ENCODE measurements around the gene VAC14.

Gene VAC14

GRCh38 chr16:70784692-70785555, 16.0 kb downstream of the VAC14 start:
- no peak for DNase-seq

GRCh38 chr16:70782237-70782636, 18.7 kb downstream of the VAC14 start:
- no peak for DNase-seq

- no peak for DNase-seq
These were observed 19.2 kb downstream of the VAC14 start for GRCh38 chr16:70781800-70782199.

GRCh38 chr16:70780546-70780945, 20.4 kb downstream of the VAC14 start:
- no peak for DNase-seq

- no peak for DNase-seq
These were observed 21.6 kb downstream of the VAC14 start for GRCh38 chr16:70779361-70779760.

GRCh38 chr16:70778901-70779309, 22.1 kb downstream of the VAC14 start:
- DNase-seq, result no peak

GRCh38 chr16:70777973-70778406, 23.0 kb downstream of the VAC14 start:
- DNase-seq, result no peak

GRCh38 chr16:70777496-70777895, 23.5 kb downstream of the VAC14 start:
- DNase-seq, result no peak

- DNase-seq, result no peak
These were observed 25.6 kb downstream of the VAC14 start for GRCh38 chr16:70775399-70775798.

- DNase-seq, result no peak
These were observed 26.7 kb downstream of the VAC14 start for GRCh38 chr16:70774261-70774660.

- DNase-seq, result no peak
These were observed 28.5 kb downstream of the VAC14 start for GRCh38 chr16:70772493-70772892.

GRCh38 chr16:70770626-70771552, 30.1 kb downstream of the VAC14 start:
- peak; percentile 55 for DNase-seq

- DNase-seq, result no peak
These were observed 30.7 kb downstream of the VAC14 start for GRCh38 chr16:70770291-70770625.

- no peak for DNase-seq
These were observed 31.2 kb downstream of the VAC14 start for GRCh38 chr16:70769761-70770160.

GRCh38 chr16:70769131-70769530, 31.8 kb downstream of the VAC14 start:
- DNase-seq, result no peak

GRCh38 chr16:70768203-70768580, 32.8 kb downstream of the VAC14 start:
- DNase-seq, result no peak

GRCh38 chr16:70767377-70768202, 33.4 kb downstream of the VAC14 start:
- DNase-seq, result no peak

- DNase-seq, result no peak
These were observed 34.3 kb downstream of the VAC14 start for GRCh38 chr16:70766658-70767057.

GRCh38 chr16:70766176-70766575, 34.8 kb downstream of the VAC14 start:
- DNase-seq, result no peak

- no peak for DNase-seq
These were observed 35.5 kb downstream of the VAC14 start for GRCh38 chr16:70765491-70765890.

GRCh38 chr16:70764632-70765031, 36.3 kb downstream of the VAC14 start:
- DNase-seq, result no peak

- no peak for DNase-seq
These were observed 40.7 kb downstream of the VAC14 start for GRCh38 chr16:70760221-70760620.

GRCh38 chr16:70759666-70760065, 41.3 kb downstream of the VAC14 start:
- no peak for DNase-seq

Measured in CD4-positive, alpha-beta T cell treated with Interleukin-17A for 4 hours (primary cell).